Amniotic stem cell (primary cell): ENCODE measurements around the gene INTS2.
A peak's percentile ranks its signal among the peaks of the same experiment; 100 is the strongest.
"Not testable (repeated sequence)": the region's sequence is repeated elsewhere in the genome, so short reads cannot be mapped to it uniquely, and the experiment has no call there.

ENCODE experiments used
- DNase-seq: peaks from one replicate; lab custom pipeline; 2025; lab: John Stamatoyannopoulos, UW

The INTS2 gene

GRCh38 chr17:61927208-61928100, at the start of gene INTS2:
Gene INTS2 (minus strand): TSS chr17:61927982. CDS start chr17:61926644, 1,338 bp downstream.
- peak; percentile 86 for DNase-seq

- no peak for DNase-seq
These were observed 46.3 kb upstream of the INTS2 start for GRCh38 chr17:61974115-61974514.

- DNase-seq: no peak
These were observed 44.5 kb upstream of the INTS2 start for GRCh38 chr17:61972311-61972710.

GRCh38 chr17:61970030-61970429, 42.2 kb upstream of the INTS2 start:
- no peak for DNase-seq

GRCh38 chr17:61968757-61969156, 41.0 kb upstream of the INTS2 start:
- no peak for DNase-seq

GRCh38 chr17:61967729-61968128, 39.9 kb upstream of the INTS2 start:
- DNase-seq: no peak

- DNase-seq: no peak
These were observed 38.4 kb upstream of the INTS2 start for GRCh38 chr17:61966191-61966590.

GRCh38 chr17:61955619-61956018, 27.8 kb upstream of the INTS2 start:
- no peak for DNase-seq

- no peak for DNase-seq
These were observed 19.7 kb upstream of the INTS2 start for GRCh38 chr17:61947367-61948078.

- DNase-seq: no peak
These were observed 18.6 kb upstream of the INTS2 start for GRCh38 chr17:61946359-61946758.

- no peak for DNase-seq
These were observed 15.3 kb upstream of the INTS2 start for GRCh38 chr17:61943117-61943516.

- no peak for DNase-seq
These were observed 14.3 kb upstream of the INTS2 start for GRCh38 chr17:61942085-61942484.

- no peak for DNase-seq
These were observed 287 bp upstream of the INTS2 start for GRCh38 chr17:61928101-61928436.

GRCh38 chr17:61926826-61927207, 965 bp downstream of the INTS2 start:
- DNase-seq: peak; percentile 5

- DNase-seq: not testable (repeated sequence)
These were observed 12.6 kb downstream of the INTS2 start for GRCh38 chr17:61915162-61915561.

GRCh38 chr17:61908292-61909037, 19.3 kb downstream of the INTS2 start:
- DNase-seq: no peak

GRCh38 chr17:61907361-61907760, 20.4 kb downstream of the INTS2 start:
- no peak for DNase-seq

GRCh38 chr17:61904094-61904710, 23.6 kb downstream of the INTS2 start:
- no peak for DNase-seq

- no peak for DNase-seq
These were observed 24.5 kb downstream of the INTS2 start for GRCh38 chr17:61903251-61903650.

GRCh38 chr17:61897548-61898180, 30.1 kb downstream of the INTS2 start:
- no peak for DNase-seq

- no peak for DNase-seq
These were observed 32.4 kb downstream of the INTS2 start for GRCh38 chr17:61895391-61895790.

GRCh38 chr17:61894310-61894709, 33.5 kb downstream of the INTS2 start:
- DNase-seq: not testable (repeated sequence)
